Glutamatergic neuron (in vitro differentiated cells): Measurements from ENCODE around the gene CCDC74B. TPM values are rescaled to one million over a fixed set of nuclear protein-coding genes. Genes with fewer than 3 reads are reported as not detected.
"Not testable (repeated sequence)": the region's sequence is repeated elsewhere in the genome, so short reads cannot be mapped to it uniquely, and the experiment has no call there.

Experiments
- DNase-seq: peaks from one replicate; pipeline ENCODE4 v3.0.0; 2022
- H3K27ac Mint-ChIP-seq: one replicate; pipeline ENCODE4 v1.8.0; 2020; ENCODE audit warnings: mild to moderate bottlenecking, mixed read lengths, inconsistent platforms; ENCODE audit not compliant: unreplicated experiment
- H3K27me3 Mint-ChIP-seq: one replicate; pipeline ENCODE4 v1.8.0; 2020; ENCODE audit warnings: mild to moderate bottlenecking, moderate library complexity, mixed read lengths, inconsistent platforms; ENCODE audit not compliant: unreplicated experiment
- H3K36me3 Mint-ChIP-seq: one replicate; pipeline ENCODE4 v1.8.0; 2020; ENCODE audit warnings: mild to moderate bottlenecking, mixed read lengths, inconsistent platforms; ENCODE audit not compliant: unreplicated experiment
- H3K4me1 Mint-ChIP-seq: one replicate; pipeline ENCODE4 v1.8.0; 2020; ENCODE audit warnings: mild to moderate bottlenecking, low read depth, mixed read lengths, inconsistent platforms; ENCODE audit not compliant: unreplicated experiment
- H3K4me3 Mint-ChIP-seq: one replicate; pipeline ENCODE4 v1.8.0; 2020; ENCODE audit warnings: mild to moderate bottlenecking, mixed read lengths, inconsistent platforms; ENCODE audit not compliant: unreplicated experiment
- H3K9me3 Mint-ChIP-seq: one replicate; pipeline ENCODE4 v1.8.0; 2020; ENCODE audit warnings: mild to moderate bottlenecking, moderate library complexity, mixed read lengths, inconsistent platforms; ENCODE audit not compliant: unreplicated experiment
- long read RNA-seq: library from polyadenylated mRNA; unstranded; transcript quantifications from one replicate; pipeline ENCODE4 v2.0.0, GENCODE V29; 2020; ENCODE audit not compliant: unreplicated experiment
- total RNA-seq: library from RNA; stranded (reverse); fragmentation: NEBNext Ultra II Directional; extraction: Animal tissue kit (Norgen Biotek cat#: 25700); gene quantifications from one replicate; pipeline ENCODE4 v1.2.1, GENCODE V29; 2021; ENCODE audit not compliant: unreplicated experiment
- TF ChIP-seq, protein P1 (sequence below): fragments of 200-600 bp; sonication (generic); IDR thresholded peaks from one replicate; pipeline ENCODE4 v1.5.0; 2021; ENCODE audit not compliant: partially characterized antibody, unreplicated experiment

The CCDC74B gene
- total RNA-seq: 0.29 TPM
- long read RNA-seq: 0 reads

DNA sequence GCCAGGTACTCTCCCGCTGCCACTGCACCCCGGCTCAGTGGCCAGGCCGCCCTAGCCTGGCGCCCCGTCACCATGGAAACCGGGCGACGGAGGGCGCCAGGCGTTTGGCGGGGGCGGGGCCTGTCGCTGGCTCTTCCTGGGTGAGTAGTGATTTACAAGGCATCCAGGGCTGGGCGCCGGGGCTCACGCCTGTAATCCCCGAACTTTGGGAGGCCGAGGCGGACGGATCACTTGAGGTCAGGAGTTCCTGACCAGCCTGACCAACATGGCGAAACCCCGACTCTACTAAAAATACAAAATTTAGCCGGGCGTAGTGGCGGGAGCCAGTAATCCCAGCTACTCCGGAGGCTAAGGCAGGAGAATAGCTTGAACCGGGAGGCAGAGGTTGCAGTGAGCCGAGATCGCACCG lies at the start of gene CCDC74B:
CCDC74B (minus strand) TSS at position 107 of the 409 bp plus-strand sequence. CDS start 116 bp downstream, outside the sequence.
- H3K27me3 Mint-ChIP-seq, H3K9me3 Mint-ChIP-seq, H3K36me3 Mint-ChIP-seq, H3K4me1 Mint-ChIP-seq, H3K27ac Mint-ChIP-seq: not testable (repeated sequence)
- DNase-seq: peak; percentile 76
- peak within 1 kb of the TSS; percentile 75 for H3K4me3 Mint-ChIP-seq

DNA sequence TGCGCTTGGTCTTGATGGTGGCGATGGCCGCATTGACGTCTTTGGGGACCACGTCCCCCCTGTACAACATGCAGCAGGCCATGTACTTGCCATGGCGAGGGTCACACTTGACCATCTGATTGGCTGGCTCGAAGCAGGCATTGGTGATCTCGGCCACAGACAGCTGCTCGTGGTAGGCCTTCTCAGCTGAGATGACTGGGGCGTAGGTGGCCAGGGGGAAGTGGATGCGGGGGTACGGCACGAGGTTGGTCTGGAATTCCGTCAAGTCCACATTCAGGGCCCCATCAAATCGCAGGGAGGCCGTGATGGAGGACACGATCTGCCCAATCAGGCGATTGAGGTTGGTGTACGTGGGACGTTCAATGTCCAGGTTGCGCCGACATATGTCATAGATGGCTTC lies 48.9 kb upstream of the CCDC74B start:
- not testable (repeated sequence) for H3K36me3 Mint-ChIP-seq, H3K4me3 Mint-ChIP-seq, H3K27me3 Mint-ChIP-seq, H3K4me1 Mint-ChIP-seq, H3K9me3 Mint-ChIP-seq, DNase-seq, H3K27ac Mint-ChIP-seq

DNA sequence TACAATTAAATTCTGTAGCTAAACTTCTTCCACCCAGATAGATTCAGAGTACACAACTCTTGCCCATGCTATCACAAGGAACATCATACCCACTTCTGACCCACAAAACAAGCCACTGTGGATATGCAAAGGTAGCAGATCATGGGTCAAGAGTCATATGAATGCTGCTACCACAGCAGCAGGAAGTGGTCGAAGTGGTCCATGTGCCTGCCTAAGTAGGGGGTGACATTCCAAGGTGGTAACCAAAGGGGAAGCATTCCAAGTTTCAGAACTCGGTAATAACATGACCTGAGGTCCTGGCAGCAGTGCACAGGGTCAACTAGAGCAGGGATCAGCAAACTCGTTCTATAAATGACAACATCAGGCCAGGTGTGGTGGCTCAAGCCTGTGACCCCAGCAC lies 47.5 kb upstream of the CCDC74B start:
- H3K27ac Mint-ChIP-seq, DNase-seq, H3K4me1 Mint-ChIP-seq, H3K36me3 Mint-ChIP-seq, H3K27me3 Mint-ChIP-seq, H3K9me3 Mint-ChIP-seq, H3K4me3 Mint-ChIP-seq: not testable (repeated sequence)

DNA sequence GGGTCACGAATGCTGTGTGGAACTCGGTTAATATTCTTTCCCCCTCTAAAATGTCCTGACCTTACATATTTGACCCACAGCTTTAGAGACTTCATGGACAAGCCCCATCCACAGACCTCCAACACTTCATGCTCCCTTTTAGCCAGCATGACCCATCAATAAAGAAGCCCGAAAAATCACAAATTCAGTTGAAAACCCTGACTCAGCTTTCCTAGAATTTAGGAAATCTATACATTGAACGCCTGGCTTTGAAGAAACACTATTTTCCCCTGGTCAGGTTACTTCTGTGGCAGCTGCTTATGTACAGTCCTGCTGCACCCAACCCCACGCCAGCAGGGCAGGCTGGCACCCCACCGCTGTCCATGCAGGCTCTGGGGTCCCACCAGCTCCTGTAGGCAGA lies 46.4 kb upstream of the CCDC74B start:
- DNase-seq, H3K27ac Mint-ChIP-seq, H3K36me3 Mint-ChIP-seq, H3K27me3 Mint-ChIP-seq, H3K9me3 Mint-ChIP-seq, H3K4me1 Mint-ChIP-seq, H3K4me3 Mint-ChIP-seq: not testable (repeated sequence)

DNA sequence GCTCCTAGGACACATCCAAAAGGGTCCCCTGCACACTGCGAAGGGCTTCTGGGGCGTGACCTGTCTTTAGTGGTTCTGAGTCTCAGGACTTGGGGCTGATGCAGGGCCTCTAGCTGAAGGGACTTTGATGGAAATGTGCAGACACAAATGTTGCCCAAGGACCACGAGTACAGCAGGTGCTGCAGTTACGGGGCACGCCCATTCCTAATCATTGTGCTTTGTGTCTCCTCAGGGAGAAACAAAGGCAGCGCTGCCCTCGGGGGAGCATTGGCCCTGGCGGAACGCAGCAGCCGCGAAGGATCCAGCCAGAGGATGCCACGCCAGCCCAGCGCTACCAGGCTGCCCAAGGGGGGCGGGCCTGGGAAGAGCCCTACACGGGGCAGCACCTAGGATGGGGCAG lies 45.3 kb upstream of the CCDC74B start:
- Mint-ChIP-seq H3K4me1 (peaks cover 7% of the 10 kb centered on the region), H3K9me3 (peaks cover 4% of the 10 kb centered on the region), H3K36me3 (no peaks in the 10 kb centered on the region), H3K27ac (no peak overlapping the region), H3K4me3 (no peak overlapping the region), H3K27me3 (peaks cover 7% of the 10 kb centered on the region)
- no peak for DNase-seq
- TF ChIP-seq, protein P1, sequence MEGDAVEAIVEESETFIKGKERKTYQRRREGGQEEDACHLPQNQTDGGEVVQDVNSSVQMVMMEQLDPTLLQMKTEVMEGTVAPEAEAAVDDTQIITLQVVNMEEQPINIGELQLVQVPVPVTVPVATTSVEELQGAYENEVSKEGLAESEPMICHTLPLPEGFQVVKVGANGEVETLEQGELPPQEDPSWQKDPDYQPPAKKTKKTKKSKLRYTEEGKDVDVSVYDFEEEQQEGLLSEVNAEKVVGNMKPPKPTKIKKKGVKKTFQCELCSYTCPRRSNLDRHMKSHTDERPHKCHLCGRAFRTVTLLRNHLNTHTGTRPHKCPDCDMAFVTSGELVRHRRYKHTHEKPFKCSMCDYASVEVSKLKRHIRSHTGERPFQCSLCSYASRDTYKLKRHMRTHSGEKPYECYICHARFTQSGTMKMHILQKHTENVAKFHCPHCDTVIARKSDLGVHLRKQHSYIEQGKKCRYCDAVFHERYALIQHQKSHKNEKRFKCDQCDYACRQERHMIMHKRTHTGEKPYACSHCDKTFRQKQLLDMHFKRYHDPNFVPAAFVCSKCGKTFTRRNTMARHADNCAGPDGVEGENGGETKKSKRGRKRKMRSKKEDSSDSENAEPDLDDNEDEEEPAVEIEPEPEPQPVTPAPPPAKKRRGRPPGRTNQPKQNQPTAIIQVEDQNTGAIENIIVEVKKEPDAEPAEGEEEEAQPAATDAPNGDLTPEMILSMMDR: no peak

DNA sequence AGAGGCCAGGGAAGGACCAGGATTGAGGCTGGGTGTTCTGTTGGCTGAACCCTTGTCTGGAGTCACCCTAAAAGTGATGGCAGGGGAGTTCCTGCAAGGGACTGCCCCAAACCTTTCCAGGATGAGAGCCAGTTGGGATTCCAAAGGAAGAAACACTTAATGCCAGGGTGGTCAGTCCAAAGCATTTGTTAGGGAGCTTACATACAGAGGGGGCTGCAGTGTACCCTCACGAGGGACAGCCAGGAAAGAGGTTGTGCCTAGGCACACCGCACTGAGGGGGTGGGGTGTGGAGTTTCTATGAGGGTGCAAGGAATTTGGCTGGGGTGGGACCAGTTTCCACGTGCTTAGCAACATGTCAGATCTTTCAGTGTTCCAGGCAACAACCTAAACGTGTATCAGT lies 44.0 kb upstream of the CCDC74B start:
- not testable (repeated sequence) for H3K27ac Mint-ChIP-seq, H3K4me3 Mint-ChIP-seq, DNase-seq, H3K4me1 Mint-ChIP-seq, H3K9me3 Mint-ChIP-seq, H3K27me3 Mint-ChIP-seq, H3K36me3 Mint-ChIP-seq

DNA sequence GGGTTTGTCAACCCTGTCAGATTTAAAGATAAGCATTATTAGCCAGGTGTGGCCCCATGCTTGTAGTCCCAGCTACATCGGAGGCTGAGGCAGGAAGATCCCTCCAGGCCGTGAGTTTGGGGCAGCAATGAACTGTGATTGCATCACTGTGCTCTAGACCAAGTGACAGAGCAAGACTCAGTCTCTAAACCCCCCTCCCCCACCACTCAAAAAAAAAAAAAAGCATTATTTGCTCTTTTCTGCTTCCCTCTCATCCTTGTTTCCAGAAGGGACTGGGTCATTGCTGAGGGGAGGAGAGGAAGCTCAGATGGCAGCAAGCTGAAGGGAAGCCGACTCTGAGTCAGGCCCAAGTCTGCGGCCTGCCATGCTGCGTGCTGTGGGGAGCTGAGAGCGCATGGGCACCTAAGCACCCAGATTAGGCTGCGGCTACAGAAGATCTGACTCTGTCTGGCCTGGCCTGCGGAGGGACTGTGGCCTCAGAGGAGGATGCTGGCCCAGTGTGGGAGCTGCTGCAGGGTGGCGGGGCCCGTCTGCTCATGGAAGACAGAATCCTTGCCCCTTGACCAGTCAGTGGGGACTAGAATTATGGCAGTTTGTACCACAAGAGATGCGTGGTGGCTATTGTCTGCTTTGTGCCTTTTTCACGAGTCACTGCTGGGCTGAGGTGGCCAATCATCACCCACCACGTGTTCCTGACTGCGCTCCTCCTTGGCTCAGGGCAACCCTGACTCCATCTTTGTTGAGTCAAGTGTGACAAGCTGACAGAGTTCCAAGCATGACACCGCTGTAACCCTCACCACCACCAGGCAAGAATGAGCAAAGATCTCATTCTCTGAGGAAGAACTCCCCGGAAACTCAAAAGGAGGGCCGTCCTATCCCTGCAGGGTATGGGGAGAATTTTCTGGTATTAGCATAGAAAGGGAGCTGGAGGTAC lies 43.2 kb upstream of the CCDC74B start:
- H3K4me3 Mint-ChIP-seq, H3K27me3 Mint-ChIP-seq, DNase-seq, H3K36me3 Mint-ChIP-seq, H3K9me3 Mint-ChIP-seq: not testable (repeated sequence)
- peak overlapping the region; percentile 66 for H3K27ac Mint-ChIP-seq
- peaks cover 18% of the 10 kb centered on the region for H3K4me1 Mint-ChIP-seq

DNA sequence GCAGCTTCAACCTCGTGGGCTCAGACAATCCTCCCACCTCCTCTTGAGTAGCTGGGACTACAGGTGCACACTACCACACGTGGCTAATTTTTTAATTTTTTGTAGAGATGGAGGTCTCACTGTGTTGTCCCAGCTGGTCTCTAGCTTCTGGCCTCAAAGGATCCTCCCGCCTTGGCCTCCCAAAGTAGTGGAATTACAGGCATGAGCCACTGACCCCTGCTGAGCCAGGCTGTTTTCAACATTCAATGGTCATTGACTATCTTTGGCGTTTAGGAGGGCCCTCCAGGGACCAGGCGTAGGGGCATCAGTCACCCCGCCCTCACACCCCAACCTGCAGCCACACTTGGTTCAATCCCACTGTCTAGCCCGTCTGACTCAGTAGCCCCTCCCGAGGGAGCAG lies 42.4 kb upstream of the CCDC74B start:
- Mint-ChIP-seq H3K4me3 (no peak overlapping the region), H3K27ac (no peak overlapping the region), H3K27me3 (peaks cover 10% of the 10 kb centered on the region), H3K9me3 (no peaks in the 10 kb centered on the region), H3K36me3 (no peaks in the 10 kb centered on the region), H3K4me1 (peaks cover 18% of the 10 kb centered on the region)
- no peak for DNase-seq
- TF ChIP-seq, protein P1: no peak
